ENCODE results near the gene LRMDA.

GRCh38 chr10:75649466-75649865, 218.0 kb downstream of the LRMDA start:
- TF ChIP-seq CTCF (IDR thresholded peaks at IDR 0.05) (no peak), EZH2 (IDR thresholded peaks at IDR 0.05) (no peak)

All from neural progenitor cell (in vitro differentiated cells).